Activated CD4-positive, alpha-beta T cell treated with anti-CD3 and anti-CD28 coated beads, Interleukin-2, amount 10 ng/mL, durations not matched to agents 7 days and 5 days (primary cell): ENCODE data around the gene GPC1. TPM values are rescaled to one million over a fixed set of nuclear protein-coding genes. Genes with fewer than 3 reads are reported as not detected.

Experiments
- CTCF ChIA-PET: fragments of 350-600 bp; sonication (Branson Sonifier 250); formaldehyde crosslinking; loops from one replicate; lab custom pipeline; 2021; ENCODE audit warnings: antibody characterized with exemption; lab: Charles Lee
- POLR2A ChIA-PET: fragments of 350-600 bp; sonication (Branson Sonifier 250); formaldehyde crosslinking; loops from one replicate; lab custom pipeline; 2021; ENCODE audit warnings: antibody characterized with exemption; lab: Charles Lee
- DNase-seq: peaks from one replicate; pipeline ENCODE4 v3.0.0-alpha.2; 2020
- H3K27ac Mint-ChIP-seq: one replicate; pipeline ENCODE4 v1.8.0; 2021; ENCODE audit warnings: mild to moderate bottlenecking, moderate library complexity, mixed read lengths
- H3K27me3 Mint-ChIP-seq: one replicate; pipeline ENCODE4 v1.8.0; 2021; ENCODE audit warnings: mixed read lengths
- H3K36me3 Mint-ChIP-seq: one replicate; pipeline ENCODE4 v1.8.0; 2021; ENCODE audit warnings: low read depth, mixed read lengths
- H3K4me1 Mint-ChIP-seq: one replicate; pipeline ENCODE4 v1.8.0; 2021; ENCODE audit warnings: mixed read lengths
- H3K4me3 Mint-ChIP-seq: one replicate; pipeline ENCODE4 v1.8.0; 2021; ENCODE audit warnings: mild to moderate bottlenecking, moderate library complexity, mixed read lengths
- H3K9me3 Mint-ChIP-seq: one replicate; pipeline ENCODE4 v1.8.0; 2021; ENCODE audit warnings: mixed read lengths
- total RNA-seq, 2 experiments: library from RNA; stranded (reverse); gene quantifications; one replicate each; pipeline ENCODE4 v1.2.3, GENCODE V29; 2021

Gene GPC1
- total RNA-seq, 2 experiments from 2014 or later, result 7.3 to 7.5 TPM

DNA sequence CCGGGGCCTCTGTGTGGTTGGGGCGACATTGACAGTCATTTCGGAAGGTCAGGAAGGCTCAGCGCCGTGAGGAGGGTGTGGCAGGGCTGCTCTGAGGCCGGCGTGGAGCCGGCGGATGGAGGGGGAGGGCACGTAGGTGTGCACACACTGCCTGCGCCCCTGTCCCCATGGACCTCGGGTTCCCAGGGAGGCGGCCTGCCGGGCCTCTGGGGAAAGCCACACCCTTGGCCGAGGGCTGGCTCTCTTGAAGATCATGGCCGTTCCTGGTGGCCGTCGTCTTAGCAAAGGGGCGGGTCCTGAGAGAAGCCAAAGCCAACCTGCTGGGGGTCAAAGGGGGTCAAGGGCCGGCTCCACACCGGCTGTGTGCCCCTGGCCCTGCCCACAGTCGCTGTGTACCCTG is 11.9 kb downstream of the GPC1 start:
- Mint-ChIP-seq H3K36me3 (no peaks in the 10 kb centered on the region), H3K27ac (no peak overlapping the region), H3K4me1 (peaks cover 2% of the 10 kb centered on the region), H3K27me3 (peaks cover 18% of the 10 kb centered on the region), H3K4me3 (no peak overlapping the region), H3K9me3 (no peaks in the 10 kb centered on the region)
- DNase-seq, result no peak
- POLR2A ChIA-PET, result no interaction called here
- CTCF ChIA-PET, result no interaction called here

DNA sequence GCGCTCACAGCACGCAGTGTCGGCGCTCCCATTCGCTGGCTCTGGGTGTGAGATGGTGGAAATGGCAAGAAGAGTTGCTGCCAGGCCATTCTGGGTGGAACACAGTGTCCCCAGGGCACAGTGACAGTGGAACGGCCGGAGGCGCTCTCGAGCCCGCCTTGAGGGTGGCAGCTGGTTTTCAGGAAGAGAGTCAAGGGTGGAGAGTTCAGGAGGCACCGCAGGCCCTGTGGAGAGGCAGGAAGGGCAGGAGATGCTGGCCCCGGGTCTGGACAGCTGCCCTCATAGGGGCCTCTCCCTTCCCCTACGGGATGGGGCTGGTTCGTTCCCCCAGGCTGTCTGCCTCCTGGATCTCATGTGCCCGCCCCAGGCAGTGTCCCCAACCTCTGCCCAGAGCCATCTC is 12.5 kb downstream of the GPC1 start:
- ChIA-PET POLR2A (no interaction called here), CTCF (no interaction called here)
- H3K9me3 Mint-ChIP-seq, result no peaks in the 10 kb centered on the region
- peaks cover 2% of the 10 kb centered on the region for H3K4me1 Mint-ChIP-seq
- peaks cover 18% of the 10 kb centered on the region for H3K27me3 Mint-ChIP-seq
- no peak overlapping the region for H3K4me3 Mint-ChIP-seq
- no peak overlapping the region for H3K27ac Mint-ChIP-seq
- H3K36me3 Mint-ChIP-seq, result no peaks in the 10 kb centered on the region
- no peak for DNase-seq

DNA sequence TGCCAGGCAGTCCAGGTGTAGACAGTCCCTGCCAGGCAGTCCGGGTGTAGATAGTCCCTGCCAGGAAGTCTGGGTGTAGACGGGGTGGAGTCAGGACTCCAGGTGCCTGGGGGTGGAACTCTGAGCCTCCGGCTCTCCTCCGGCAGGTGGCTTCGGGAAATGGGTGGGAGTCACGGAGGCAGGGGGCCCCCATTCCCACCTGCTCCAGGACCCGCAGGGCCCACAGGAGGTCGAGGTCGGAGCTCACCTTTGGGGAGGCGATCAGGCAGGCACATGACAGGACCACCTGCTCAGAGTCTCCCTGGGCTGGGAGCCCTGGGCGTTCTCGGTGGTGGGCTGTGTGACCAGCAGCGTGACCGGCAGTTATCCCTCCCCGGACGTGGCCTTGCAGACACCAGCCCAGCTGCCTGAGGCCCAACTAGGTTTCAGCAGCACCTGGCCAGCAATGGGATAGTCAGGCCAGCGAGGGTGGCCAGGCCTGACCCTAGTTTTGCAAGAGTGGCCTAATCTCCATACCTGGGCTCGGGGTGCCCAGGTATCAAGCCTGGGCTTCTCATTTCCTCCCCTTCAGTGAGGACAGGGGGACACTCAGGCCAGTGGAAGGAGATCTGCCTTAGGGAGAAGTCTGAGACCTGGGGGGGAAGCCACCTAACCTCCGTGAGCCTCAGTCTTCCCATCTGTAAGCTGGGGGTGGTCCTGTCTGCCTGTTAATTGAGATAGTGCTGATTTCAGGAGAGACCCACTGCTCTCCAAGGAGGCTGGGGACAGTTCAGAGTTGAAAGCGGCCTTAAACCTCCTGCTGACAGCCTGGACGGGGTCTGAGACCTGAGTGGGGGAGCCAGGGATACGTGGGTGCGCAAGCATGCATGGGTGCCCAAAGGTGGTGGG is 13.2 kb downstream of the GPC1 start:
- no peaks in the 10 kb centered on the region for H3K9me3 Mint-ChIP-seq
- POLR2A ChIA-PET, result no interaction called here
- H3K4me3 Mint-ChIP-seq, result no peak overlapping the region
- CTCF ChIA-PET, result no interaction called here
- no peaks in the 10 kb centered on the region for H3K36me3 Mint-ChIP-seq
- peaks cover 2% of the 10 kb centered on the region for H3K4me1 Mint-ChIP-seq
- no peak overlapping the region for H3K27ac Mint-ChIP-seq
- no peak for DNase-seq
- H3K27me3 Mint-ChIP-seq, result peaks cover 18% of the 10 kb centered on the region

DNA sequence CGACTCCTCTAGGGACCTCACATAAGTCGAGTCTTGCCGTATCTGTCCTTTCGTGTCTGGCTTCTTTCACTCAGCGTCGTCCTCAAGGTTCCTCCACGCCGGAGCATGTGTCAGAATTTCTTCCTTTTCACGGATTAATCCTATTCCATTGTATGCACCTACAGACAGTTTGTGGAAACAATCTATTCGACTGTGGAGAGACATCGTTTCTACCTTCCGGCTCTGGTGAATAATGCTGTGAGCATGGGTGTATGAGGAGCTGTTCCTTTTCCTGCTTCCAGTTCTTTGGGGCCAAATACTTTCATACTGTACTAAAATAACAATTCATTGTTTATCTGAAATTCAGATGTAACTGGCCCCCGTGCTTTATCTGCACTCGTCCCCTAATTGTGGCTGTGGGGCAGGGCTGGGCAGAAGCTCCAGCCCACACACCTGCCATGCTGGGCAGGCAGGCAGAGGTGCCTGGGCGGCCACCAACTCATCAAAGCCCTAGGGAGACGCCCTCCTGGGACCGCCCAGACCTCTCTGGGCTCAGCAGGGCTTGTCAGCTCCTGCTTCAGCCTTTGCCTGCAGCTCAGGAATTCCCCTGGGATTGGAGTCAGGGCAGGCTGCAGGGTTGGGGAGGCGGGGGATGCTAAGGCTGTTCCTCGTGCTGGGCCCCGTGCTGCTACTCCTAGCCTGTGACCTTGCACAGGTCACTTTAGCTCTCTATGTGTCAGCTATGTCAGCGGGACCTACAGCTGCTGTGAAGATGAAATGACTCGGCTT is 14.5 kb downstream of the GPC1 start:
- H3K27me3 Mint-ChIP-seq, result peaks cover 29% of the 10 kb centered on the region
- peaks cover 4% of the 10 kb centered on the region for H3K4me1 Mint-ChIP-seq
- H3K36me3 Mint-ChIP-seq, result no peaks in the 10 kb centered on the region
- H3K27ac Mint-ChIP-seq, result no peak overlapping the region
- no peak overlapping the region for H3K4me3 Mint-ChIP-seq
- POLR2A ChIA-PET, result no interaction called here
- CTCF ChIA-PET, result no interaction called here
- no peak for DNase-seq
- no peaks in the 10 kb centered on the region for H3K9me3 Mint-ChIP-seq

DNA sequence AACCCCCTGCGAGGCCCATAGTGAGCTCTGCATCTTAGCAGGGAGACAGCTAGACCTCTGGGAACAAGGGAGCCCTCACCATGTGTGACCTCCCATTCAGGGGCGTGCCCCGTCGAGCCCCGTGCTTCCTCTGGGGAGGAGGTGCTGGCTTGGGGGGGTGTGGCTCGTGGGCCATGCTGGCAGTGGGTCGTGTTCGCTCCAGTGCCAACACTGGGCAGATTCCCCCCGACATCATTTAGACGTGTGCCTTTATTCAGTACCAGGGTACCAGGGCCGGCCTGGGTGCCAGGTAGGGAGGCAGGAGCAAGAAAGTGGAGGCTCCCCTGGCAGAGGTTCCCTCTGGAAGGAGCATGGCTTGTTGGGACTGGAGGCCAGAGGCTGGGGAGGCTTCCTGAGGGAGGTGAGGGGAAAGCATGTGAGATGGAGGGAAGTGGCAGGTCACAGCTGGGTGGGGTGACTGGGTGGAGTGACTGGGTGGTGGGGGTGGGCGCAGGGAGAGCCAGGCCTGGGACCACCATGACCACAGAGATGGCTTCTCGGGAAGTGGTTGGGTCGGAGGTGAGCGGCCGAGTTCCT is 15.2 kb downstream of the GPC1 start:
- Mint-ChIP-seq H3K27ac (no peak overlapping the region), H3K4me1 (peaks cover 4% of the 10 kb centered on the region), H3K4me3 (no peak overlapping the region), H3K9me3 (no peaks in the 10 kb centered on the region), H3K27me3 (peaks cover 31% of the 10 kb centered on the region), H3K36me3 (no peaks in the 10 kb centered on the region)
- CTCF ChIA-PET, result no interaction called here
- POLR2A ChIA-PET, result no interaction called here
- no peak for DNase-seq

DNA sequence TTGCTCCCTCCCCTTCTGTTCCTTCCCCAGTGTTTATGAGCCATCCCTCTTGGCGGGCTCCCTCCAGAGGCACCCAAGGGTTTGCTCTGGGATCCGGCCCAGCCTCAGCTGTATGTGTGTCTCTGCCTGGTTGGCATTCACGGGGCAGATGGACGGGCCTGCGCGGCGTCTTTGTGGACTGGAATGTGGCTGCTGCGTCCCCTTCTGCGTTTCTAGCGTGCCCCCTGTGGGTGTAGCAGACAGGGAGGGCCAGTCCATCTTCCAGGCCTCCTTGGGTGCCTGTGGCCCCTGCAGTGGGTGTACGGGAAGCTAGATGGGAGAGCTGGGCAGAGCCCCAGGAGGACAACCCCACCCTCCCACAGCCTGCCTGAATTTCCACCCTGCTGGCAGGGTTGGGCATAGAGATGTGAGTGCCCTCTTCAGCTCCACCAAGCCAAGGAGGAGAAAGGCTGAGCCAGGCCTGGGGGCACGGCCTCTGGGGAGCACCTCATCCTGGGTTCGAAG is 15.7 kb downstream of the GPC1 start:
- Mint-ChIP-seq H3K4me1 (peaks cover 4% of the 10 kb centered on the region), H3K27ac (no peak overlapping the region)

DNA sequence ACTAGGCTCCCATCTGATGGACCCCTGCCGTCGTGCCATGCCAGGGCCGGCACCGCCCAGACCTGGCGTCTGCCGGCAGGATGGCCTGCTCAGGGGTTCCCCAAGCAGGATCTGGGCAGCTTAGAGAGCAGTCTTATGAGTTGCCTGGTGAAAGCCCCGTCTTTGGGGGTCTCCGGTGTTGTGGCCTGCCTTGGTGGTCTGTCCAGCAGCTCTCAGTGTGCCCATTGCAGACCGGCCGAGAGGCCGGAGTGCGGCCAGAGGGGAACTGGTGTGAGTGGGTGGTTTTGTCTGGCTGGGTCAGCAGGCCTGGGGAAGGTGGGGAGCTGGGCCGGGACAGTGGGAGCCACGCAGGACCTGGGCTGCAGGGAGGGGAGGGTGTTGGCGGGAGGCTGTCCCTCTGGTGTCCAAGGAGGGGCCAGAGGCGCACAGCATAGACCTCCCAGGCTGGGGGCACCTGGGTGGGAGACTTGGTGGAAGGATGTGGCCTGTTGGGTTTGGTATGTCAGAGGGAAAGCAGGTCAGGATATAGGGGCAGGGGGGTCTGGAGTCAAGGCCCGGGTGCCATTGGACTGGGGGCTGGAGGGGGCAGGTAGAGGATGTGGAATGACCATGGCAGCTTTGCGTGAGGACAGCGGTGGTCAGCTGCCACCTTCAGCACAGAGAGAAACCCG is 16.5 kb downstream of the GPC1 start:
- Mint-ChIP-seq H3K4me3 (no peak overlapping the region), H3K9me3 (no peaks in the 10 kb centered on the region), H3K27ac (no peak overlapping the region), H3K27me3 (peaks cover 34% of the 10 kb centered on the region), H3K36me3 (no peaks in the 10 kb centered on the region), H3K4me1 (peaks cover 4% of the 10 kb centered on the region)
- POLR2A ChIA-PET, result no interaction called here
- DNase-seq, result no peak
- CTCF ChIA-PET, result interaction anchor here (1.3 kb wide), 1 partner anchor 16 kb away, joined by 4 read pairs; no protein-coding TSS in a partner anchor

More for the DNA sequence above, 15.7 kb downstream of the GPC1 start:
- no peak overlapping the region for H3K4me3 Mint-ChIP-seq
- H3K36me3 Mint-ChIP-seq, result no peaks in the 10 kb centered on the region
- ChIA-PET POLR2A (no interaction called here), CTCF (interaction anchor here (1.3 kb wide), 1 partner anchor 15 kb away, joined by 4 read pairs; no protein-coding TSS in a partner anchor)
- peaks cover 31% of the 10 kb centered on the region for H3K27me3 Mint-ChIP-seq
- no peak for DNase-seq
- H3K9me3 Mint-ChIP-seq, result no peaks in the 10 kb centered on the region

DNA sequence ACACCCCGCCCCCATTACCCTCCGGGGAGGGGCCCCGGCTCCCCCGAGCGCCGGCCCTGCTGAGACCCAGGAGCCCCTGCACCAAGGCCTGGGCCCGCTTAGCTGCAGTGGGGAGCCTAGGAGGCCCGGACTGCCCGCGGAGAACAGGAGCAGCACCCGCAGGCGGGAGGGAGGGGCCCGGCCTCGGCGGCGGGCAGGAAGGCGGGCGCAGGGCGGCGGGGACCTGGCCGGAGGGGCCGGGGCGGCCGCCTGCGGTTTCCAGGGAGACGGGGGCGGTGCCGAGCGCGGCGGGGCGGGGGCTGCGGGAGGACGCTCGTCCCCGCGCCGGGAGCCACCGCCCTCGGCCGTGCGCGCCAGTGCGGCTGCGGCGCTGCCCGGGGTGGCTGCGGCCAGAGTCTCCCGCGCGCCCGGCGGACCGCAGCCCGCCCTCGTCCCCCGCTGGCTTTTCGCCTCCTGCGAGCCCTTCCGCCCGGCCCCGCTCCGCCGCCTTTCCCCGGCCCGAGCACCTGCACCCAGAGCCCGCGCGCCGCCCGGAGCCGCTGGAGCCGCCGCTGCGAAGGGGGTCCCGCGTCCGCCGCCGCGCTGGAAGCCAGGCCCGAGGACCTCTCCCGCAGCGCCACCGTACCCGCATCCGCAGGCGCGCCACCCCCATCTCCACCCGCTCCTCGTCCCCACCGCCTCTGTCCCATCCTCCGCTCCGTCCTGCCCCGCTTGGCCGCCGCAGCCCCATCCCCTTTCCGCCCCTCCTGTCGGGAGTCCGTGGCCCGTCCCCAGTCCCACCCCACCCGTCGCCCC is 17.2 kb downstream of the GPC1 start:
- CTCF ChIA-PET, result interaction anchor here (1.3 kb wide), 1 partner anchor 16 kb away, joined by 4 read pairs; no protein-coding TSS in a partner anchor
- no peak for DNase-seq
- POLR2A ChIA-PET, result no interaction called here
- no peak overlapping the region for H3K4me3 Mint-ChIP-seq
- no peak overlapping the region for H3K27ac Mint-ChIP-seq
- peaks cover 4% of the 10 kb centered on the region for H3K4me1 Mint-ChIP-seq
- H3K9me3 Mint-ChIP-seq, result no peaks in the 10 kb centered on the region
- H3K27me3 Mint-ChIP-seq, result peaks cover 34% of the 10 kb centered on the region
- H3K36me3 Mint-ChIP-seq, result no peaks in the 10 kb centered on the region

DNA sequence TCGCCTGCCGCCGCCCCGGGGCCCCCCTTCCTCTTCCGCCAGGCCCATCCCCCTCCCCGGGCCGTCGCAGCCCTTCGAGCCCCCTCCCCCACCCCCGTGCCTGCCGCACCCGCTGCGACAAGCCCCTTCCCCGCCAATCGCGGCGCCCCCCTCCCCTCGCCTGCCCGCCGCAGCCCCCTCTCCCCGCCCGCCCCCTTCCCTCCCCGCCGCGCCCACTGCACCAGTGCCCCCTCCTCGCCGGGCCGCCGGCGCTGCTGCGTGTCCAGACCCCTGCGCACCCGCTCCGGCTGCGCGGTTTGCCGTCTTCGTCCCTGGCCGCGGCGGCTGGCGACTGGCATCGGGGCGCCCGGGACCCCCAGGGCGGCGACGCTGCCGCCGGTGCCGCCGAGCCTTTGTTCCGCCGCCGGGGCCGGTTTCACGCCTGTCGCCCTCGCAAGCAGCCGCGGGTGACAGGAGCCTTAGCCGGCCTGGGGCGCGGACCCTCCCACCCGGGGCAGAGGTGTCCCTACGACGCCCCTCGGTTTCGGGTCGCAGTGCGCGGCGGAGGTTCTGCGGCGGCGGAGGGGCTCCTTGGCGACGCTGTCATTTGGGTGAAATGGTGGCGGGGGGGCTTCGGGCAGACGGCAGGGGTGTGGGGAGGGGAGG is 18.1 kb downstream of the GPC1 start:
- ChIA-PET CTCF (no interaction called here), POLR2A (no interaction called here)
- peaks cover 34% of the 10 kb centered on the region for H3K27me3 Mint-ChIP-seq
- H3K36me3 Mint-ChIP-seq, result no peaks in the 10 kb centered on the region
- no peak for DNase-seq
- peaks cover 4% of the 10 kb centered on the region for H3K4me1 Mint-ChIP-seq
- H3K4me3 Mint-ChIP-seq, result no peak overlapping the region
- no peak overlapping the region for H3K27ac Mint-ChIP-seq
- H3K9me3 Mint-ChIP-seq, result no peaks in the 10 kb centered on the region

DNA sequence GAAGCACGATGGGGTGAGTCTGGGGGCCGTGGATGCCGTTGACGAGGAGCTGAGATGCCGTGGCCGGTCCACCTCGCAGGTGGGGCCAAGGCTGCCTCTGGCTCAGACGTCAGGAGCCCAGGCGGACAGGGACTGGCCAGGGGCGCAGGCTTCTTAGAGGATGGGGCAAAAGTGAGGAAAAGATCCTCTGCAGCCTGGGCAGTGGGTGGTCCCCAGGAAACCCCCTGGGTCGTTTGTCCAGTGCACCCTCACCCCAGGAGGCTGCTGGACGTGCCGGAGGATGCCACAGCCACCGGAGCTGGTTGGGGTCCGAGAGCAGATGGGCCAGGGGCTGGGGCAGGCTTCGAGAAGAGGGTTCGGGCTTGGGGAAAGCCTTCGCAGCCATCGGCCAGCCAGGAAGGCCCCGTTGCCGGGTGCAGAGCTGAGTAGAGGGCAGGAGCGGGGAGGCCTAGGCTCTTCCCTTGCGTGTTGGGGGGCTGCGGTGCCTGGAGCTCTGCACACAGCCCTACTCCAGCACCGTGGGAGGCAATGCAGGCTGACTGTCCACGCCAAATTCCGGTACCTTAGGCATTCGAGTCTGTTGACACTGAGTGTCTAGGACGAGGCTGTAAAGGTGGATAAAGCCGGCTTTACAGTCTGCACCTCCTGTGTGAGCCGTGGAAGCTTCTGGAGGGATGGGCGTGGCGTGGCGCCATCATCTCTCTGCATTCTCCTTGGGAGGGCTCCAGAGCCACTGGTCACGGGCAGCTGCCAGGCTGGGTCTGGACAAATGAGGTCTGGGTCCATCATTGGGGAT is 18.8 kb downstream of the GPC1 start:
- POLR2A ChIA-PET, result no interaction called here
- H3K4me3 Mint-ChIP-seq, result no peak overlapping the region
- DNase-seq, result no peak
- peaks cover 34% of the 10 kb centered on the region for H3K27me3 Mint-ChIP-seq
- peaks cover 4% of the 10 kb centered on the region for H3K4me1 Mint-ChIP-seq
- no peaks in the 10 kb centered on the region for H3K9me3 Mint-ChIP-seq
- CTCF ChIA-PET, result interaction anchor here (0.7 to 1.0 kb wide), 2 partner anchors 59 to 61 kb away, joined by 3 read pairs; no protein-coding TSS in a partner anchor
- H3K36me3 Mint-ChIP-seq, result no peaks in the 10 kb centered on the region
- no peak overlapping the region for H3K27ac Mint-ChIP-seq

DNA sequence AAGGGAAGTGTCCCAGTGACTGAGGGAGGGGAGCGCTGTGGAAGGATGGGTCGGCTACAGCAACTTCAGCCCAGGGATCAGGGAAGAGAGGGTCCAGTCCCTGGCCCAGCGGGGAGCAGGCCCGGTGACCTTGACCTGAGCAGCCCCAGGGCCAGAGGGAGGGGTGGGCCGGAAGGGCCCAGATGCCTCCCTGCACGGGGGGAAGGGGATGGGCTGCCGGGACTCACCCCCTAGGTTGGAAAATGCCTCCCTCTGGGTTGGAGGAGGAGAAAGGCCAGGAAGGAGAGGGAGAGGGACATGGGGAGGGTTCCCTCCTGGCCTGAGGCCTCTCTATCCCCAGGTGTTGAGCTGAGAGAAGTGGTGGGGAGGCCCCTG is 19.8 kb downstream of the GPC1 start:
- no peak overlapping the region for H3K4me3 Mint-ChIP-seq
- peaks cover 4% of the 10 kb centered on the region for H3K4me1 Mint-ChIP-seq
- no peak overlapping the region for H3K27ac Mint-ChIP-seq
- no peak for DNase-seq
- no peaks in the 10 kb centered on the region for H3K36me3 Mint-ChIP-seq
- ChIA-PET POLR2A (no interaction called here), CTCF (interaction anchor here (1.0 to 1.3 kb wide), 2 partner anchors 24 to 58 kb away, joined by 3 read pairs; no protein-coding TSS in a partner anchor)
- no peaks in the 10 kb centered on the region for H3K9me3 Mint-ChIP-seq
- H3K27me3 Mint-ChIP-seq, result peaks cover 27% of the 10 kb centered on the region
